Ovary (tissue), 3 donors: ENCODE measurements around the gene ZNF81.

Experiments
- CTCF ChIP-seq, 3 donors: fragments of 450-650 bp in 2 of 3; fragments of 200-600 bp in 1 of 3; IDR thresholded peaks; one replicate each; pipeline versions ENCODE4 v1.5.1 to v1.8.0; 2016 to 2022; ENCODE audit warnings: antibody characterized with exemption in 3 of 3, mild to moderate bottlenecking in 1 of 3
- EP300 ChIP-seq: sonication (generic); formaldehyde crosslinking; IDR thresholded peaks from one replicate; pipeline ENCODE4 v1.6.1; 2017; ENCODE audit warnings: antibody characterized with exemption
- donor health status: DM: no; HTN: no; CAD: no.

- TF ChIP-seq EP300 (no peak), CTCF (IDR thresholded peaks at IDR 0.05) (no peak)
These were observed 1.7 kb downstream of the ZNF81 start for GRCh38 chrX:47838361-47838760.
